Esophagus squamous epithelium (tissue), 5 donors: ENCODE results near the gene CPLANE2. TPM values are rescaled to one million over a fixed set of nuclear protein-coding genes. Genes with fewer than 3 reads are reported as not detected.
"Not testable (repeated sequence)": the region's sequence is repeated elsewhere in the genome, so short reads cannot be mapped to it uniquely, and the experiment has no call there.

ENCODE experiments used
- DNase-seq: peaks from one replicate; lab custom pipeline; 2025; lab: John Stamatoyannopoulos, UW
- H3K27ac ChIP-seq, 4 donors: fragments of 200-600 bp; sonication (generic); one replicate each; pipeline ENCODE4 v1.5.1; 2016 to 2019; ENCODE audit warnings: mild to moderate bottlenecking in 1 of 4
- H3K27me3 ChIP-seq, 4 donors: fragments of 200-600 bp; sonication (generic); 1 replicate in 3 of 4; 2 replicates in 1 of 4; pipeline versions ENCODE4 v1.5.1 to v1.6.0; 2017 to 2021; ENCODE audit warnings: antibody characterized with exemption in 1 of 4
- H3K36me3 ChIP-seq, 3 donors: fragments of 200-600 bp; sonication (generic); one replicate each; pipeline ENCODE4 v1.5.1; 2016 to 2019
- H3K4me1 ChIP-seq, 3 donors: fragments of 200-600 bp; sonication (generic); one replicate each; pipeline ENCODE4 v1.5.1; 2017 to 2019
- H3K4me3 ChIP-seq, 4 donors: fragments of 200-600 bp; sonication (generic); 1 replicate in 3 of 4; 2 replicates in 1 of 4; pipeline ENCODE4 v1.5.1; 2016 to 2019; ENCODE audit warnings: mild to moderate bottlenecking in 2 of 4, moderate library complexity in 1 of 4
- H3K9me3 ChIP-seq, 3 donors: fragments of 200-600 bp; sonication (generic); one replicate each; pipeline ENCODE4 v1.5.1; 2016 to 2019
- POLR2A ChIP-seq, 4 donors: fragments of 450-650 bp; IDR thresholded peaks; one replicate each; pipeline ENCODE4 v1.6.1; 2017; ENCODE audit warnings: antibody characterized with exemption in 4 of 4, mild to moderate bottlenecking in 4 of 4, moderate library complexity in 3 of 4
- WGBS, 2 donors: methylation state at CpG; one replicate each; pipeline ENCODE4 v1.1.5; 2018; 5-methylcytosine and 5-hydroxymethylcytosine counted together
- intact Hi-C: fragments of 100-400 bp; cut with DNase I; formaldehyde crosslinking; loops from one replicate; pipeline ENCODE4 v1.15.0; 2022
- total RNA-seq, 4 donors: library from RNA; depleted of rRNA; stranded (reverse); fragments of >200 nt; gene quantifications; one replicate each; pipeline ENCODE4 v1.1.0, GENCODE V29; 2016
- TF ChIP-seq, protein P1 (sequence below), 6 experiments: fragments of 450-650 bp in 4 of 6; fragments of 200-600 bp in 2 of 6; sonication (generic) in 2 of 6; IDR thresholded peaks; one replicate each; pipeline ENCODE4 v1.5.1; 2016 to 2019; ENCODE audit warnings: antibody characterized with exemption in 6 of 6, mild to moderate bottlenecking in 4 of 6, moderate library complexity in 4 of 6
- donor health status: DM: yes; HTN: yes; CAD: no.

Gene CPLANE2
- total RNA-seq, 4 donors from 2014 or later = 3.6 to 5.6 (median 3.9) TPM

DNA sequence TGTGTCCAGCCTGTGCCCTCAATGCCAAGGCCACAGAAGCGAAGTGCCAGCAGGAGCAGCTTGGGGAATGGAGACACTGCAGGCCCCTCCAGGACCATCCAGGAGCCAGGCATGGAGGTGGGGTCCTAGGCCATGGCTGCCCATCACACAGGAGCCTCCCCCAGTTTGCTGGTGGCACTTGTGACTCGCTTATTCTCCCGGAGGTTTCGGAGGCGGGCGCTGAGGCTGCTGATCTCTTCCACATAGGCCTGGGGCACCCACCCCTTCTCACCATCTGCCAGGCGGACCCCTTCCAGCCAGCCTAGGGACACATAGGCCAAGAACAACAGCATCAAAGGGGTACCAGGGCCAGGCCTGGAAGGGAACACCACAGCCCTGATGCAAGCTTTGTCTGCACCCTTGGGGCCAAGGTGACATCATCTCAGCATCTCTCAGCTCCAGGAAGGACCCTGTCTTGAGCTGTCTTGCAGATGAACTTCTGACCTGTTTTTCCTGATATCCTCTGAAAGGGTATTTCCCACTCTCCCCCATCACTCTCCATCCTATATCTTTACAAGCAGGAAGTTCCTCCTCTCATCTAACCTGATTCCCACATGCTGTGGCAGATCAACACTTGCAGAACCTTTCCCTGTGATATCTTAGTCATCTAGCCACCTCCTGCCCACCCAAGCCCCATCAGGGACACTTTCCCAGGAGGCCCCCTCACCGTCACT, 38.4 kb downstream of the CPLANE2 start:
- TF ChIP-seq, protein P1, sequence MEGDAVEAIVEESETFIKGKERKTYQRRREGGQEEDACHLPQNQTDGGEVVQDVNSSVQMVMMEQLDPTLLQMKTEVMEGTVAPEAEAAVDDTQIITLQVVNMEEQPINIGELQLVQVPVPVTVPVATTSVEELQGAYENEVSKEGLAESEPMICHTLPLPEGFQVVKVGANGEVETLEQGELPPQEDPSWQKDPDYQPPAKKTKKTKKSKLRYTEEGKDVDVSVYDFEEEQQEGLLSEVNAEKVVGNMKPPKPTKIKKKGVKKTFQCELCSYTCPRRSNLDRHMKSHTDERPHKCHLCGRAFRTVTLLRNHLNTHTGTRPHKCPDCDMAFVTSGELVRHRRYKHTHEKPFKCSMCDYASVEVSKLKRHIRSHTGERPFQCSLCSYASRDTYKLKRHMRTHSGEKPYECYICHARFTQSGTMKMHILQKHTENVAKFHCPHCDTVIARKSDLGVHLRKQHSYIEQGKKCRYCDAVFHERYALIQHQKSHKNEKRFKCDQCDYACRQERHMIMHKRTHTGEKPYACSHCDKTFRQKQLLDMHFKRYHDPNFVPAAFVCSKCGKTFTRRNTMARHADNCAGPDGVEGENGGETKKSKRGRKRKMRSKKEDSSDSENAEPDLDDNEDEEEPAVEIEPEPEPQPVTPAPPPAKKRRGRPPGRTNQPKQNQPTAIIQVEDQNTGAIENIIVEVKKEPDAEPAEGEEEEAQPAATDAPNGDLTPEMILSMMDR (IDR thresholded peaks at IDR 0.05) = no peak
- TF ChIP-seq POLR2A (IDR thresholded peaks at IDR 0.05) = no peak
- no peaks in the 10 kb centered on the region for H3K9me3 ChIP-seq
- H3K36me3 ChIP-seq = peaks cover 0 to 62% (median 0%) of the 10 kb centered on the region in 3 donors
- H3K4me1 ChIP-seq = no peaks in the 10 kb centered on the region
- 61 to 78% methylated on average over 1 to 3 of the region's 8 CpGs for WGBS, 2 donors
- DNase-seq = no peak
- H3K27me3 ChIP-seq = no peaks in the 10 kb centered on the region
- no peak overlapping the region for H3K4me3 ChIP-seq
- H3K27ac ChIP-seq = no peak overlapping the region
- intact Hi-C loops = loop anchor here (10.0 kb wide), 1 partner anchor 166 kb away; the partner anchor contains the start of gene SZRD1

DNA sequence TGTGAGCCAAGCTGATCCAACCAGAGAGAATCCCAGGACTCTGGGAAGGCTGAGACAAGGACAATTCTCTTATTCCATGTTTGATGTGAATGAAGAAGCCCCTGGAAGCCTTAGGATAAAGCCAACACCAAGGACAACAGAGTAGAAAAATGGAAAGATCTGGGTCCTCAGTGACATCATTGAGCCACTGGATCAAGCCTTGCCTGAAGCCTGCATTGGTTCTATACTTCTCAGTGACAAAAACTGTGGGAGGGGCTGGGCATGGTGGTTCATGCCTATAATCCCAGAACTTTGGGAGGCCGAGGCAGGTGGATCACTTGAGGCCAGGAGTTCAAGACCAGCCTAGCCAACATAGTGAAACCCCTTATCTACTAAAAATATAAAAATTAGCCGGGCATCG, 40.1 kb downstream of the CPLANE2 start:
- DNase-seq = no peak
- 83 to 86% methylated on average over 1 to 2 of the region's 3 CpGs for WGBS, 2 donors
- intact Hi-C loops = loop anchor here (10.0 kb wide), 1 partner anchor 168 kb away; the partner anchor contains the start of gene SZRD1

DNA sequence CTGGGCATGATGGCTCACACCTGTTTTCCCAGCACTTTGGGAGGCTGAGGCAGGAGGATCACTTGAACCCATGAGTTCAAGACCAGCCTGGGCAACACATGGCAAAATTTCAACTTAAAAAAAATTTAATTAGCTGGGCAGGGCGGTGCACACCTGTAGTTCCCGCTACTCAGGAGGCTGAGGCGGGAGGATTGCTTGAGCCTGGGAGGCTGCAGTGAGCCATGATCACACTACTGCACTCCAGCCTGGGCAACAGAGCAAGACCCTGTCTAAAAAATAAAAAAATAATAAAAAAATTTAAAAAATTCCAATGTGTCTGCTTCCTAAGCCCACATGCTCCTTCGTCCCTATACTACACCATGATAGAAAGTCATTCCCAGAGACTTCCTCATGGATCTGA, 40.8 kb downstream of the CPLANE2 start:
- Histone ChIP-seq H3K36me3 (peaks cover 0 to 38% (median 0%) of the 10 kb centered on the region in 3 donors), H3K4me1 (peaks cover 9 to 13% (median 9%) of the 10 kb centered on the region in 3 donors)
- H3K27ac ChIP-seq, H3K27me3 ChIP-seq, DNase-seq, H3K4me3 ChIP-seq, H3K9me3 ChIP-seq: not testable (repeated sequence)
- intact Hi-C loops = loop anchor here (10.0 kb wide), 1 partner anchor 169 kb away; the partner anchor contains the start of gene SZRD1
- 91 to 94% methylated on average over 4 of the region's 4 CpGs for WGBS, 2 donors

More for the DNA sequence above, 40.1 kb downstream of the CPLANE2 start:
- TF ChIP-seq, protein P1 (IDR thresholded peaks at IDR 0.05) = no peak
- TF ChIP-seq POLR2A (IDR thresholded peaks at IDR 0.05) = no peak
- H3K4me3 ChIP-seq = no peak overlapping the region
- peaks cover 0 to 45% (median 0%) of the 10 kb centered on the region in 3 donors for H3K36me3 ChIP-seq
- H3K4me1 ChIP-seq = peaks cover 4 to 5% (median 4%) of the 10 kb centered on the region in 3 donors
- no peaks in the 10 kb centered on the region for H3K27me3 ChIP-seq
- H3K9me3 ChIP-seq = no peaks in the 10 kb centered on the region
- H3K27ac ChIP-seq = no peak overlapping the region

DNA sequence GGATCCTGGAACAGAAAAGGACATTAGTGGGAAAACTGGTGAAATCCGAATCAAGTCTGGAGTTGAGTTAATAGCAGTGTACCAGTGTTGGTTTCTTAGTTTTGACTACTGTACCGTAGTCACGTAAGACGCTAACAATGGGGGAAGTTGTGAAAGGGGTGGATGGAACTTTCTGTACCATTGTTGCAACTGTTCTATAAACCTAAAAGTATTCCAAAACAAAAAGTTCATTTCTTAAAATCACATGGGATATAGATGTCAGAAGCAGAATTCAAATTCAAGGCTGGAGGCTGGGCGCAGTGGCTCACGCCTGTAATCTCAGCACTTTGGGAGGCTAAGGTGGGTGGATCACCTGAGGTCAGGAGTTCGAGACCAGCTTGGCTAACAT, 41.5 kb downstream of the CPLANE2 start:
- no peak for TF ChIP-seq POLR2A (IDR thresholded peaks at IDR 0.05)
- TF ChIP-seq, protein P1 (IDR thresholded peaks at IDR 0.05) = no peak
- H3K4me1 ChIP-seq = peaks cover 11 to 19% (median 15%) of the 10 kb centered on the region in 3 donors
- intact Hi-C loops = loop anchor here (10.0 kb wide), 1 partner anchor 169 kb away; the partner anchor contains the start of gene SZRD1
- DNase-seq = no peak
- H3K27me3 ChIP-seq = no peaks in the 10 kb centered on the region
- no peaks in the 10 kb centered on the region for H3K9me3 ChIP-seq
- H3K4me3 ChIP-seq = no peak overlapping the region
- 80 to 87% methylated on average over 7 of the region's 7 CpGs for WGBS, 2 donors
- H3K27ac ChIP-seq = no peak overlapping the region
- H3K36me3 ChIP-seq = peaks cover 0 to 32% (median 0%) of the 10 kb centered on the region in 3 donors

DNA sequence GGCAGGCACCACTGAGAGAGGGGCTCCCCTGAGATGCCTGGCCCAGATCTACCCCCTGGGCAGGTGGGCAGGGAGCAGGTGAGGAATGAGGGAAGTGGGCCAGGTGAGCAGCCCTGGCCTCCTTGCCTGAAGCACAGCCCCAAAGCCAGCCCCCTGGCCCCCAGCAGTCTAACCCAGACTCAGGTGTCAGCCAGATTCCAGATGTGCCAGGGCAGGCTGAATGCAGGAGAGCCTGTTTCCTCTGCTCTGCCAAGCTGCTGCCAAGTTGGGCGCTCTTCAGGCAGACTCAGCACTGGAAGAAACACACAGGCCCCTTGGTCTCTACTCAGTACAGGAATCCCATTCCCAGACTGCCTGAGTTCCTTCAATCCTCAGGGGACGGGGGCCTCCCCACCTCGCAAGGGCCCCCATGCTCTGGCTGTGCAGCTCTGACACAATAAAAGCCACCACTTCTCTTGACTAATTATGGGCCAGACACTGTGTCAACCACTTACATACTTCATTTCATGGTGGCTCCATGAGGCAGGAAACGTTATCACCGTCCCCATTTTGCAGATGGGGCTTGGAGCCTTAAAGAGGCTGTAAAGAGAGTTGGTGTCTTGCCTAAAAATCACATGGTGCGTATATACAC, 45.0 kb downstream of the CPLANE2 start:
- intact Hi-C loops = loop anchor here (10.0 kb wide), 1 partner anchor 173 kb away; the partner anchor contains the start of gene SZRD1
- TF ChIP-seq POLR2A (IDR thresholded peaks at IDR 0.05) = no peak
- TF ChIP-seq, protein P1 (IDR thresholded peaks at IDR 0.05) = no peak
- 41 to 51% methylated on average over 5 of the region's 6 CpGs for WGBS, 2 donors

More for the DNA sequence above, 45.0 kb downstream of the CPLANE2 start:
- Histone ChIP-seq H3K27ac (peak overlapping the region in 3 of 4 donors; percentile 20 to 91 (median 63)), H3K4me1 (peaks cover 36 to 54% (median 45%) of the 10 kb centered on the region in 3 donors), H3K4me3 (no peak overlapping the region), H3K36me3 (no peaks in the 10 kb centered on the region), H3K27me3 (peaks cover 0 to 6% (median 0%) of the 10 kb centered on the region in 4 donors), H3K9me3 (no peaks in the 10 kb centered on the region)
- DNase-seq = no peak
